H9 (cell line): ENCODE data around the gene PARK7. TPM values are rescaled to one million over a fixed set of nuclear protein-coding genes. Genes with fewer than 3 reads are reported as not detected.

Experiments
- DNase-seq: peaks from one replicate; pipeline ENCODE4 v3.0.0-alpha.2; 2017
- H2AFZ ChIP-seq: one replicate; pipeline ENCODE4 v1.6.1; 2013; ENCODE audit warnings: mild to moderate bottlenecking, low read length, control low read depth, moderate library complexity
- H2AK5ac ChIP-seq: 2 replicates; pipeline ENCODE4 v1.6.1; 2013; ENCODE audit warnings: low read length, control low read depth, mixed read lengths; ENCODE audit not compliant: insufficient read length
- H2BK120ac ChIP-seq: one replicate; pipeline ENCODE4 v1.6.1; 2013; ENCODE audit warnings: low read depth, mild to moderate bottlenecking, low read length, control low read depth, inconsistent platforms; ENCODE audit not compliant: poor library complexity, severe bottlenecking
- H2BK12ac ChIP-seq: 2 replicates; pipeline ENCODE4 v1.6.1; 2013; ENCODE audit warnings: low read length, control low read depth, mixed read lengths, low read depth; ENCODE audit not compliant: insufficient read length
- H2BK15ac ChIP-seq: 2 replicates; pipeline ENCODE4 v1.6.1; 2013; ENCODE audit warnings: low read depth, low read length, control low read depth
- H2BK20ac ChIP-seq: one replicate; pipeline ENCODE4 v1.6.1; 2013; ENCODE audit warnings: low read depth, mild to moderate bottlenecking, low read length, control low read depth, inconsistent platforms; ENCODE audit not compliant: poor library complexity, severe bottlenecking
- H2BK5ac ChIP-seq: 2 replicates; pipeline ENCODE4 v1.6.1; 2013; ENCODE audit warnings: low read length, control low read depth, mixed read lengths; ENCODE audit not compliant: insufficient read length
- H3K14ac ChIP-seq: 2 replicates; pipeline ENCODE4 v1.6.1; 2013; ENCODE audit warnings: low read length, control low read depth; ENCODE audit not compliant: insufficient read depth
- H3K18ac ChIP-seq: 2 replicates; pipeline ENCODE4 v1.6.1; 2013; ENCODE audit warnings: low read depth, mild to moderate bottlenecking, mixed read lengths, low read length, control low read depth; ENCODE audit not compliant: insufficient read length
- H3K23ac ChIP-seq: 2 replicates; pipeline ENCODE4 v1.6.1; 2013; ENCODE audit warnings: low read length, control low read depth, mixed read lengths, low read depth; ENCODE audit not compliant: insufficient read length
- H3K23me2 ChIP-seq: 2 replicates; pipeline ENCODE4 v1.6.1; 2013; ENCODE audit warnings: low read depth, mild to moderate bottlenecking, mixed read lengths, low read length, control low read depth; ENCODE audit not compliant: insufficient read length, poor library complexity, severe bottlenecking
- H3K27ac ChIP-seq: 2 replicates; pipeline ENCODE4 v1.5.1; 2013; ENCODE audit warnings: low read length, control low read depth, mixed read lengths, low read depth; ENCODE audit not compliant: insufficient read length
- H3K27me3 ChIP-seq: 2 replicates; pipeline ENCODE4 v1.6.1; 2013; ENCODE audit warnings: low read length, control low read depth, inconsistent platforms; ENCODE audit not compliant: insufficient read depth
- H3K4ac ChIP-seq: 2 replicates; pipeline ENCODE4 v1.6.1; 2013; ENCODE audit warnings: low read depth, mild to moderate bottlenecking, control low read depth, inconsistent platforms, low read length, moderate library complexity
- H3K4me1 ChIP-seq: 2 replicates; pipeline ENCODE4 v1.6.1; 2013; ENCODE audit warnings: low read length, control low read depth, inconsistent platforms; ENCODE audit not compliant: insufficient read depth
- H3K4me2 ChIP-seq: 2 replicates; pipeline ENCODE4 v1.6.1; 2013; ENCODE audit warnings: low read length, control low read depth, mixed read lengths; ENCODE audit not compliant: insufficient read length, insufficient read depth
- H3K56ac ChIP-seq: 2 replicates; pipeline ENCODE4 v1.6.1; 2013; ENCODE audit warnings: low read depth, mild to moderate bottlenecking, mixed read lengths, low read length, control low read depth; ENCODE audit not compliant: insufficient read length
- H3K79me1 ChIP-seq: 2 replicates; pipeline ENCODE4 v1.6.1; 2013; ENCODE audit warnings: low read depth, mild to moderate bottlenecking, moderate library complexity, low read length, control low read depth, inconsistent platforms; ENCODE audit not compliant: insufficient read depth, poor library complexity, severe bottlenecking
- H3K79me2 ChIP-seq: 2 replicates; pipeline ENCODE4 v1.6.1; 2013; ENCODE audit warnings: low read length, control low read depth, inconsistent platforms; ENCODE audit not compliant: insufficient read depth
- H3K9ac ChIP-seq: 2 replicates; pipeline ENCODE4 v1.6.1; 2013; ENCODE audit warnings: low read length, control low read depth, mixed read lengths; ENCODE audit not compliant: insufficient read length; ENCODE audit errors: extremely low read depth
- H3K9me3 ChIP-seq: one replicate; pipeline ENCODE4 v1.6.1; 2013; ENCODE audit warnings: low read depth, low read length, inconsistent platforms; ENCODE audit not compliant: control insufficient read depth
- H3T11ph ChIP-seq: one replicate; pipeline ENCODE4 v1.6.1; 2013; ENCODE audit warnings: mild to moderate bottlenecking, low read length, control low read depth, inconsistent platforms
- H4K20me1 ChIP-seq: one replicate; pipeline ENCODE4 v1.6.1; 2013; ENCODE audit not compliant: control insufficient read depth, insufficient read length, insufficient read depth
- H4K5ac ChIP-seq: 2 replicates; pipeline ENCODE4 v1.6.1; 2013; ENCODE audit warnings: low read depth, mild to moderate bottlenecking, mixed read lengths, low read length, control low read depth; ENCODE audit not compliant: insufficient read length
- H4K8ac ChIP-seq: replicated peaks from 2 replicates; pipeline ENCODE4 v1.6.1; 2013; ENCODE audit warnings: low read length, control low read depth, mixed read lengths, low read depth; ENCODE audit not compliant: insufficient read length
- H4K91ac ChIP-seq: 2 replicates; pipeline ENCODE4 v1.6.1; 2013; ENCODE audit warnings: low read depth, mild to moderate bottlenecking, moderate library complexity, mixed read lengths, low read length, control low read depth; ENCODE audit not compliant: insufficient read length
- H3K27ac Mint-ChIP-seq, 3 experiments: 2 replicates in 2 of 3; 3 replicates in 1 of 3; pipeline ENCODE4 v1.8.0; 2020 to 2021; ENCODE audit warnings: mixed read lengths in 3 of 3, mild to moderate bottlenecking in 1 of 3, moderate library complexity in 1 of 3
- H3K27me3 Mint-ChIP-seq: 2 replicates; pipeline ENCODE4 v1.8.0; 2021; ENCODE audit warnings: low read depth, mild to moderate bottlenecking, moderate library complexity, mixed read lengths
- H3K36me3 Mint-ChIP-seq, 3 experiments: 2 replicates in 2 of 3; 3 replicates in 1 of 3; pipeline ENCODE4 v1.8.0; 2020 to 2021; ENCODE audit warnings: low read depth in 3 of 3, mixed read lengths in 3 of 3; ENCODE audit not compliant: insufficient read depth in 1 of 3
- H3K4me1 Mint-ChIP-seq, 2 experiments: 2 replicates each; pipeline ENCODE4 v1.8.0; 2020; ENCODE audit warnings: mixed read lengths in 2 of 2
- H3K4me3 Mint-ChIP-seq, 2 experiments: 2 replicates in 1 of 2; 3 replicates in 1 of 2; pipeline ENCODE4 v1.8.0; 2020 to 2021; ENCODE audit warnings: mild to moderate bottlenecking in 2 of 2, mixed read lengths in 2 of 2, moderate library complexity in 1 of 2
- H3K9me3 Mint-ChIP-seq, 2 experiments: 2 replicates in 1 of 2; 3 replicates in 1 of 2; pipeline ENCODE4 v1.8.0; 2020; ENCODE audit warnings: mild to moderate bottlenecking in 2 of 2, mixed read lengths in 2 of 2, moderate library complexity in 1 of 2
- WGBS: extraction: QIAGEN DNeasy Blood & Tissue Kit; methylation state at CpG from one replicate; pipeline ENCODE4 v1.1.7; 2013; ENCODE audit warnings: missing lambda C conversion rate, low lambda C conversion rate, mixed read lengths; ENCODE audit not compliant: insufficient read length; ENCODE audit errors: extremely low coverage; 5-methylcytosine and 5-hydroxymethylcytosine counted together
- total RNA-seq: library from RNA; stranded (reverse); gene quantifications from 2 replicates; pipeline ENCODE4 v1.2.1, GENCODE V29; 2021
- TF ChIP-seq, protein P1 (sequence below): fragments of 200-600 bp; sonication (generic); conservative IDR thresholded peaks from 3 replicates; pipeline ENCODE4 v1.8.0; 2021; ENCODE audit warnings: antibody characterized with exemption, mild to moderate bottlenecking

The PARK7 gene
- total RNA-seq, 1 experiment from 2014 or later = 370 TPM

DNA sequence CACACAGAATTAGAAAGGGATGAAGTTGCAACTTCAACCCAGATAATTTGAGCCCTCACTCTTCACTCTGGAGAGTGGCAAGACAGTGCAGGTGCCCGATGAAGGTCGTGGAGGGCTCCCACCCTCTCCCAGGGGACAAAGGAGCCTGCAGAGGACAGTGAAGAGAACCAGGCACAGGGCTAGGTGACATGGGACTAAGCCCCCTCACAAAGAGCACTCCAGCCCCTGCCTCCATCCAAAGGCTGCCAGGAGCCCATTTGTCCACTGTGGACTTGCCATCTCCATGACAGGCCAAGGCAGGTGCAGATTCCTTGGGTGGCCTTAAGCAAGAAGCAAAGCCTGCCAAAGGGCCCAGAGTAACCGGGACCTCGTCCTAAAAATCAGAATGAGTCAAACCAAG is 49.5 kb downstream of the PARK7 start:
- no peak overlapping the region for H2BK20ac ChIP-seq
- H2BK120ac ChIP-seq = no peak overlapping the region
- no peaks in the 10 kb centered on the region for H3K23me2 ChIP-seq
- Mint-ChIP-seq H3K27me3 (no peaks in the 10 kb centered on the region), H3K4me1 (peaks cover 18 to 20% of the 10 kb centered on the region in 2 experiments), H3K4me3 (no peak overlapping the region), H3K9me3 (no peaks in the 10 kb centered on the region), H3K27ac (no peak overlapping the region), H3K36me3 (peaks cover 28 to 45% (median 29%) of the 10 kb centered on the region in 3 experiments)
- H4K91ac ChIP-seq = no peak overlapping the region
- H3K27me3 ChIP-seq = no peaks in the 10 kb centered on the region
- no peak overlapping the region for H4K8ac ChIP-seq
- H3T11ph ChIP-seq = no peak overlapping the region
- no peak overlapping the region for H3K4ac ChIP-seq
- H3K79me2 ChIP-seq = peaks cover 5% of the 10 kb centered on the region; the same call in 1 of the 2 replicates
- no peak overlapping the region for H3K18ac ChIP-seq
- H2BK15ac ChIP-seq = no peak overlapping the region
- no peak overlapping the region for H3K14ac ChIP-seq
- no CpG with 5 or more reads among the region's 4 CpGs for WGBS
- no peak overlapping the region for H2BK5ac ChIP-seq
- no peaks in the 10 kb centered on the region for H4K20me1 ChIP-seq
- no peak overlapping the region for H4K5ac ChIP-seq
- TF ChIP-seq, protein P1, sequence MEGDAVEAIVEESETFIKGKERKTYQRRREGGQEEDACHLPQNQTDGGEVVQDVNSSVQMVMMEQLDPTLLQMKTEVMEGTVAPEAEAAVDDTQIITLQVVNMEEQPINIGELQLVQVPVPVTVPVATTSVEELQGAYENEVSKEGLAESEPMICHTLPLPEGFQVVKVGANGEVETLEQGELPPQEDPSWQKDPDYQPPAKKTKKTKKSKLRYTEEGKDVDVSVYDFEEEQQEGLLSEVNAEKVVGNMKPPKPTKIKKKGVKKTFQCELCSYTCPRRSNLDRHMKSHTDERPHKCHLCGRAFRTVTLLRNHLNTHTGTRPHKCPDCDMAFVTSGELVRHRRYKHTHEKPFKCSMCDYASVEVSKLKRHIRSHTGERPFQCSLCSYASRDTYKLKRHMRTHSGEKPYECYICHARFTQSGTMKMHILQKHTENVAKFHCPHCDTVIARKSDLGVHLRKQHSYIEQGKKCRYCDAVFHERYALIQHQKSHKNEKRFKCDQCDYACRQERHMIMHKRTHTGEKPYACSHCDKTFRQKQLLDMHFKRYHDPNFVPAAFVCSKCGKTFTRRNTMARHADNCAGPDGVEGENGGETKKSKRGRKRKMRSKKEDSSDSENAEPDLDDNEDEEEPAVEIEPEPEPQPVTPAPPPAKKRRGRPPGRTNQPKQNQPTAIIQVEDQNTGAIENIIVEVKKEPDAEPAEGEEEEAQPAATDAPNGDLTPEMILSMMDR = no peak
- H2AFZ ChIP-seq = no peak overlapping the region
- H3K4me1 ChIP-seq = peaks cover 2% of the 10 kb centered on the region; the same call in 1 of the 2 replicates
- no peak overlapping the region for H3K27ac ChIP-seq
- no peak overlapping the region for H2AK5ac ChIP-seq
- H3K9me3 ChIP-seq = no peaks in the 10 kb centered on the region
- H3K4me2 ChIP-seq = no peak overlapping the region
- no peak overlapping the region for H3K9ac ChIP-seq
- no peak overlapping the region for H3K23ac ChIP-seq
- no peak overlapping the region for H3K56ac ChIP-seq
- H2BK12ac ChIP-seq = no peak overlapping the region
- no peak for DNase-seq
- peaks cover 8% of the 10 kb centered on the region for H3K79me1 ChIP-seq
